ENCODE data around the gene NBEAL1.
"Not testable (repeated sequence)": the region's sequence is repeated elsewhere in the genome, so short reads cannot be mapped to it uniquely, and the experiment has no call there.

Gene NBEAL1

DNA sequence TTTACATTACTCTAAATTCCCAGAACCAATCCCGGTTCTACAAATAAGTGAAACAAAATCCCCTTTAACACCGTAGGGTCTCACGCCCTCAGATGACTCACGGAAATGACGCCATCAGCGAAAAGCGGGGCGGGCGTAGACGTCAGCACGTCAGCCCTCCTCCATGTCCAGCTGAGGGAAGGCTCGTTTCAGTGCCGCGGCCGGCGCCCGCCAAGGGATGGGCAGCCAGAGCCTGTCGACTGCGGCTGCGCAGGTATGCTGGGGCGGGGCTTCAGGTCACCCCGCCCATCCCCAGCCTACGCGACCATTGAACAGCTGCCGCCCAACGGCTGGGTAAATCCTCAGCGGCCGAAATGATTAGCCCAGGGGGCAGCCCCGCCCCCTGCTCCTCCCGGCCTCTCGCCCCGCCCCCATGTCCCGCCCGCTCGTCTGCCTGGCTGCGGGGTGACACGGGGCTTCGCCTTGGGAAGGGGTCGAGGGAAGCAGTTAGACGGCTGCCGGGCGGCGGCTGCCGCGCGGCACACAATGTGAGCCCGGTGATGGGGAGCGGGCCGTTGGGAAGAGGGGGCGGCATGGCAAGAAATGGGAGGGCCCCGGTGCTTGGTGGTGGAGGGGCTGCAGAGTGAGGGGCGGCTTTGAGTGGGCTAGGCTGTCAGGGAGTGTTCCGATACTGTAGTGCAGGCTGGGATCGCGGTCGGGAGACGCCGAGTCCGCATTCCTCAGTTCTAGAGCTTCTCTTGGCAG, at the start of gene NBEAL1:
Gene NBEAL1 (plus strand): TSS at position 420 of the 744 bp plus-strand sequence. CDS start 1,510 bp downstream, outside the sequence.
- H3K27ac ChIP-seq (ENCODE audit: low read depth, low read length), result peak within 1 kb of the TSS; percentile 95
- H3K4me1 ChIP-seq (ENCODE audit: control insufficient read depth in 5 of 5, insufficient read depth in 5 of 5, low read length in 5 of 5), result peaks cover 5 to 46% (median 34%) of the 10 kb centered on the region in 5 donors
- peak within 1 kb of the TSS; percentile 60 to 98 (median 95) for H3K9ac ChIP-seq (ENCODE audit: low read length in 5 of 5)
- peak within 1 kb of the TSS; percentile 96 to 99 (median 98) for H3K4me3 ChIP-seq (ENCODE audit: low read depth in 1 of 5, low read length in 5 of 5)
- H3K9me3 ChIP-seq (ENCODE audit: control insufficient read depth in 5 of 5, low read length in 5 of 5), result no peaks in the 10 kb centered on the region
- no peaks in the 10 kb centered on the region for H3K36me3 ChIP-seq (ENCODE audit: control insufficient read depth in 5 of 5, insufficient read depth in 5 of 5, low read length in 5 of 5)
- H3K27me3 ChIP-seq (ENCODE audit: control insufficient read depth in 5 of 5, insufficient read depth in 4 of 5, low read length in 5 of 5), result peaks cover 0 to 3% (median 0%) of the 10 kb centered on the region in 5 donors

DNA sequence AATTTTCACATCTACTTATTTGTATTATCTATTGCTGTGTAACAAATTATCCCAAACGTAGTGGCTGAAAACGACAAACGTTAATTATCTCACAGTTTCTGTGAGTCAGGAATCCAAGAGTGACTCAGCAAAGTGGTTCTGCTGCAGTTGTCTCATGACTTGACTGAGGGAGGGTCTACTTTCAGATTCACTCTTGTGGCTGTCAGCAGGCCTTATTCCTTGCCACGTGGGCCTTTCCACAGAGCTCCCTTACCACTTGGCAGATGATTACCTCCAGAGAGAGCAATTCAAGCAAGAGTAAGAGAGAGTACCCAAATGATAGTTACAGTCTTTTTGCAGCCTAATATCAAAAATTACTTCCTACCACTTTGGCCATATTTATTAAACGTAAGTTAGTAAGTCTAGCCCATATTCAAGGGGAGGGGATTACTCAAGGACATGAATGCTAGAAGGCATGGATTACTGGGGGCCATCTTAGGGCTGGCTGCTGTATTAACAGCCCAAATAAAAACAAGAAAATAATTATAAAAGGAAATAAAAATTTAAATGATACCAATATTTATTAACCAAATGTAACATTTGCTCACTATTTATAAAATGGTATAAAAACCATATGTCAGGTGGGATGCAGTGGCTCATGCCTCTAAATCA, 48.7 kb upstream of the NBEAL1 start:
- Histone ChIP-seq H3K27ac (ENCODE audit: low read depth, low read length) (no peak overlapping the region), H3K9me3 (ENCODE audit: control insufficient read depth in 5 of 5, low read length in 5 of 5) (no peaks in the 10 kb centered on the region)

DNA sequence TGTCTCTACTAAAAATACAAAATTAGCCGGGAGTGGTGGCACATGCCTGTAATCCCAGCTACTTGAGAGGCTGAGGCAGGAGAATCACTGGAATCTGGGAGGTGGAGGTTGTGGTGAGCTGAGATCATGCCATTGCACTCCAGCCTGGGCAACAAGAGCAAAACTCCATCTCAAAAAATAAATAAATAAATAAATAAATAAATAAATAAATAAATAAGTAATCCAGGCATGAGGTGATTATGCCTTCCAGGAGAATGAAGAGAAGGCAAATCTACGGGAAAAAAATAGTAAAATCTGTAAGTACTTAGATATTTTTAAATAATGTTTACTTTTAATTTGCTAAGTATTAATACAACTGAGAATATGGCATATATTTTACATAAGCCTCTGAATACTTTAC, 45.3 kb upstream of the NBEAL1 start:
- not testable (repeated sequence) for H3K9me3 ChIP-seq (ENCODE audit: control insufficient read depth in 5 of 5, low read length in 5 of 5); H3K27ac ChIP-seq (ENCODE audit: low read depth, low read length); H3K4me3 ChIP-seq (ENCODE audit: low read depth in 1 of 5, low read length in 5 of 5); H3K9ac ChIP-seq (ENCODE audit: low read length in 5 of 5); H3K4me1 ChIP-seq (ENCODE audit: control insufficient read depth in 5 of 5, insufficient read depth in 5 of 5, low read length in 5 of 5); H3K27me3 ChIP-seq (ENCODE audit: control insufficient read depth in 5 of 5, insufficient read depth in 4 of 5, low read length in 5 of 5)
- H3K36me3 ChIP-seq (ENCODE audit: control insufficient read depth in 5 of 5, insufficient read depth in 5 of 5, low read length in 5 of 5), result peaks cover 2 to 11% (median 5%) of the 10 kb centered on the region in 5 donors

More for the DNA sequence above, 48.7 kb upstream of the NBEAL1 start:
- H3K27me3 ChIP-seq (ENCODE audit: control insufficient read depth in 5 of 5, insufficient read depth in 4 of 5, low read length in 5 of 5), result no peaks in the 10 kb centered on the region
- no peak overlapping the region for H3K9ac ChIP-seq (ENCODE audit: low read length in 5 of 5)
- H3K4me1 ChIP-seq (ENCODE audit: control insufficient read depth in 5 of 5, insufficient read depth in 5 of 5, low read length in 5 of 5), result no peaks in the 10 kb centered on the region
- no peak overlapping the region for H3K4me3 ChIP-seq (ENCODE audit: low read depth in 1 of 5, low read length in 5 of 5)
- H3K36me3 ChIP-seq (ENCODE audit: control insufficient read depth in 5 of 5, insufficient read depth in 5 of 5, low read length in 5 of 5), result peaks cover 0 to 7% (median 2%) of the 10 kb centered on the region in 5 donors

DNA sequence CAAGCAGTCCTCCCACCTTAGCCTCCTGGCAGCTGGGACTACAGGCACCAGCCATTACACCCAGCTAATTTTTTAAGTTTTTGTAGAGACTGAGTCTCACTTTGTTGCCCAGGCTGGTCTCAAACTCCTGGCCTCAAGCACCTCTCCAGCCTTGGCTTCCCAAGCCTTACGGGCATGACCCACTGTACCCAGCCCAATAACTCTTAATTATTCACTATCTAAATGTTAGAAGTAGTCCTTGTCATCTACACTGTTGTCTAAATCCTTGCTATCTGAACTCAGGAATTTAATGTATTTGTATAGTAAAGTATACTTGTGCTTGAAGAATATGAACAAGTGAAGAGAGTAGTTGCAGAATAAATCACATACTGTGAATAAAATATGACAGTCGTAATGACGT, 37.9 kb upstream of the NBEAL1 start:
- Histone ChIP-seq H3K36me3 (ENCODE audit: control insufficient read depth in 5 of 5, insufficient read depth in 5 of 5, low read length in 5 of 5) (peaks cover 4 to 29% (median 11%) of the 10 kb centered on the region in 5 donors), H3K4me3 (ENCODE audit: low read depth in 1 of 5, low read length in 5 of 5) (no peak overlapping the region), H3K27ac (ENCODE audit: low read depth, low read length) (no peak overlapping the region), H3K27me3 (ENCODE audit: control insufficient read depth in 5 of 5, insufficient read depth in 4 of 5, low read length in 5 of 5) (no peaks in the 10 kb centered on the region), H3K9ac (ENCODE audit: low read length in 5 of 5) (no peak overlapping the region), H3K4me1 (ENCODE audit: control insufficient read depth in 5 of 5, insufficient read depth in 5 of 5, low read length in 5 of 5) (no peaks in the 10 kb centered on the region), H3K9me3 (ENCODE audit: control insufficient read depth in 5 of 5, low read length in 5 of 5) (no peaks in the 10 kb centered on the region)

DNA sequence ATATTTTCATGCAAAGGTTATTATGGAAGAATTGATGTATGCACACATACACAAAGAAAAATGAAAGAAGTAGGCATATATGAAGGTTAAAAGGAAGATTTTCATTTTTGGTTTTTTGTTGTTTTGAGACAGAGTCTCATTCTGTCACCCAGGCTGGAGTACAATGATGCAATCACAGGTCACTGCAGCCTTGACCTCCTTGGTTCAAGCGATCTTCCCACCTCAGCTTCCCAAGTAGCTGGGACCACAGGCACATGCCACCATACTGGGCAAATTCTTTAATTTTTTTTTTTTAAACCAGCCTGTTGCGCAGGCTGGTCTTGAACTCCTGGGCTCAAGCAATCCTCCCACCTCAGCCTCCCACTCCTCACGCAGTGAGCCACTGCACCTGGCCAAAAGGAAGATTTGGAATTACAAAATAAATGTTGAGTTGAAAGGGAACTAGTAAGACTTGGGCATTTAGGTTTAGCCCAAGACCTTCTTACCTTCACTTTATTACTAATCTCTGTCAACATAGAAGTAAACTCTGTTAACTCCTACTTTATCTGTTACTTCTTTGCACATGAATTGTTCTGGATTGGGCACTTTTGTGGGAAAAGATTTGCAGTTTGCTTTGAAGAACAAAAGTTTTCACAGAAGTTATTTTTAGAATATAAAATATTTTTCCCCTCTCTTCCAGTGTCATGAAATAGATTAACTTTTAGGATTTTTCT, 31.7 kb upstream of the NBEAL1 start:
- Histone ChIP-seq H3K4me1 (ENCODE audit: control insufficient read depth in 5 of 5, insufficient read depth in 5 of 5, low read length in 5 of 5) (no peaks in the 10 kb centered on the region), H3K36me3 (ENCODE audit: control insufficient read depth in 5 of 5, insufficient read depth in 5 of 5, low read length in 5 of 5) (peaks cover 7 to 28% (median 13%) of the 10 kb centered on the region in 5 donors), H3K9me3 (ENCODE audit: control insufficient read depth in 5 of 5, low read length in 5 of 5) (no peaks in the 10 kb centered on the region), H3K27ac (ENCODE audit: low read depth, low read length) (no peak overlapping the region), H3K4me3 (ENCODE audit: low read depth in 1 of 5, low read length in 5 of 5) (no peak overlapping the region), H3K27me3 (ENCODE audit: control insufficient read depth in 5 of 5, insufficient read depth in 4 of 5, low read length in 5 of 5) (no peaks in the 10 kb centered on the region), H3K9ac (ENCODE audit: low read length in 5 of 5) (no peak overlapping the region)

DNA sequence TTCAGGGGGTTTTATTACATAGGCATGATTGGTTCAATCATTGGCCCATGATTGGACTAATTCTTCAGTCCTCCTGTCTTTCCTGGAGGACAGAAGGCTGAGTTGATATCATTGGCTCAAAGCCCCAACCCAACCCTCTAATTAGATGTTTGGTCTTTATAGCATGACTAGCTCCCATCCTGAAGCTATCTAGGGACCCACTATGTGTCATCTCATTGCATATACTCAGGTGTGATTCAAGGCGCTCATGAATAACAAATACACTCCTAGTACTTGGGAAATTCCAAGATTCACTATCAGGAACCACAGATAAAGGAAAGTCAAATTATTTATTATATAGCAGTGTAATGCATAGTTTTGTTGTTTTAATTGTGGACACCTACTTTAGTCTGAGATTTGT, 24.9 kb upstream of the NBEAL1 start:
- Histone ChIP-seq H3K27ac (ENCODE audit: low read depth, low read length) (no peak overlapping the region), H3K9ac (ENCODE audit: low read length in 5 of 5) (no peak overlapping the region), H3K4me3 (ENCODE audit: low read depth in 1 of 5, low read length in 5 of 5) (no peak overlapping the region), H3K36me3 (ENCODE audit: control insufficient read depth in 5 of 5, insufficient read depth in 5 of 5, low read length in 5 of 5) (no peaks in the 10 kb centered on the region), H3K27me3 (ENCODE audit: control insufficient read depth in 5 of 5, insufficient read depth in 4 of 5, low read length in 5 of 5) (no peaks in the 10 kb centered on the region), H3K4me1 (ENCODE audit: control insufficient read depth in 5 of 5, insufficient read depth in 5 of 5, low read length in 5 of 5) (no peaks in the 10 kb centered on the region), H3K9me3 (ENCODE audit: control insufficient read depth in 5 of 5, low read length in 5 of 5) (no peaks in the 10 kb centered on the region)

DNA sequence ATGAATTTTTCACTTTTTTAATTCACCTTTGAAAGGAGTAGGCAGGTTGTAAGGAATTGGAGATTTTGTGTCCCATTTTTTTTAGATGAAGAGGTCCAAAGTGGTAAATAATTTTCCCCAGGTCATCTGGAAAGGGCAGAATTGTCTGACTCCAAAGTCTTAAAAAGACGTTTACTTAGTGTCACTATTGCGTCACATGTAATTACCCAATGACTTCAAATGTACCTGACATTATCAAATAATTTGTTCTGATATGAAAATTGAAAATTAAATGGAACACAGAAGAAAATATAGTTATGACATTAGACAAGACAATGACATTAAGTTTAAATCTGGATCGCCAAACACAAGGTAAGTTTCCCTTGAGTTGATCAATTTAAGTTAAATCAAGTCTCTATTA, 24.2 kb upstream of the NBEAL1 start:
- Histone ChIP-seq H3K36me3 (ENCODE audit: control insufficient read depth in 5 of 5, insufficient read depth in 5 of 5, low read length in 5 of 5) (no peaks in the 10 kb centered on the region), H3K4me3 (ENCODE audit: low read depth in 1 of 5, low read length in 5 of 5) (no peak overlapping the region), H3K4me1 (ENCODE audit: control insufficient read depth in 5 of 5, insufficient read depth in 5 of 5, low read length in 5 of 5) (no peaks in the 10 kb centered on the region), H3K9ac (ENCODE audit: low read length in 5 of 5) (no peak overlapping the region), H3K27ac (ENCODE audit: low read depth, low read length) (no peak overlapping the region), H3K27me3 (ENCODE audit: control insufficient read depth in 5 of 5, insufficient read depth in 4 of 5, low read length in 5 of 5) (no peaks in the 10 kb centered on the region), H3K9me3 (ENCODE audit: control insufficient read depth in 5 of 5, low read length in 5 of 5) (no peaks in the 10 kb centered on the region)

DNA sequence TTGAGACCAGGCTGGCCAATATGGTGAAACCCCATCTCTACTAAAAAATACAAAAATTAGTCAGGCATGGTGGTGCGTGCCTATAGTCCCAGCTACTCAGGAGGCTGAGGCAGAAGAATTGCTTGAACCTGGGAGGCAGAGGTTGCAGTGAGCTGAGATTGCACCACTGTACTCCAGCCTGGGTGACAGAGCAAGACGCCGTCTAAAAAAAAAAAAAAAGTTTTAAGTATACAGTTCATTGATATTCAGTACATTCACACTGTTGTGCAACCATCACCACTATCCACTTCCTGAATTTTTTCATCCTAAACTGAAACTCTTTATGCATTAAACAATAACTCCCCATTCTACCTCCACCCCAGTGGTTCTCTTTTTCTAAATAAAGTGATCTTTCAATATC, 17.6 kb upstream of the NBEAL1 start:
- H3K27ac ChIP-seq (ENCODE audit: low read depth, low read length); H3K9me3 ChIP-seq (ENCODE audit: control insufficient read depth in 5 of 5, low read length in 5 of 5); H3K9ac ChIP-seq (ENCODE audit: low read length in 5 of 5); H3K4me1 ChIP-seq (ENCODE audit: control insufficient read depth in 5 of 5, insufficient read depth in 5 of 5, low read length in 5 of 5); H3K27me3 ChIP-seq (ENCODE audit: control insufficient read depth in 5 of 5, insufficient read depth in 4 of 5, low read length in 5 of 5); H3K36me3 ChIP-seq (ENCODE audit: control insufficient read depth in 5 of 5, insufficient read depth in 5 of 5, low read length in 5 of 5); H3K4me3 ChIP-seq (ENCODE audit: low read depth in 1 of 5, low read length in 5 of 5): not testable (repeated sequence)

DNA sequence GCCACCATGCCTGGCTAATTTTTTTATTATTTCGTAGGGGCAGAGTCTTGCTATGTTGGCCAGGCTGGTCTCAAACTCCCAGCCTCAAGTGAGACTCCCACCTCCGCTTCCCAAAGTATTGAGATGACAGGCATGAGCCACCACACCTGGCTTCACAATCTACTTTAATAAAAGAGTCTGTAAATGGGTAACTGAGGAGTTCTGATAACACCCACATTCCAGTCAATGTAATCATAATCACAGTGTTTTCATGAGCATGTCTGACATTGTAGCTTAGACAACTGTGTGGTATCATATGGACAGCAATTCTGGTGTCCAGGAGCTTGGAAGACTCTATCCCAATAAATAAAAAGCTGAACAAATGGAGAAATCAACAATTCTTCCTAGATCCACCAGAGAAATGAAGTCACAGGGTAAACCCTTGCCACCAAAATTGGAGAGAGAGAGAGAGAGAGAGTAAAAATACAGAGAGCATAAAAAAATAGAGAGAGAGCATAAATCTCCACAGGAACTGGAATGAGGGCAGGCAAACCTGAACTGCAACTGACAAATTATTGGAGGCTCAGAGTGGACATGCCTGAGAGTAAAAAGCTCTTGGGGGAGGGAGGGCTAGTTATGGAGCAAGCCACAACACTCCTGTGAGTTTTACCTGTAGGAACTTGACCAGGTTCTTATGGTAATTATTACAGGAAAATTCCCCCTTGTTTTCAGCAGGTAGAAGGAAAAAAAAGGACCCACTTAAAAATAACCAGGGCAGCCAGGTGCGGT, 12.4 kb upstream of the NBEAL1 start:
- Histone ChIP-seq H3K9ac (ENCODE audit: low read length in 5 of 5) (no peak overlapping the region), H3K27me3 (ENCODE audit: control insufficient read depth in 5 of 5, insufficient read depth in 4 of 5, low read length in 5 of 5) (no peaks in the 10 kb centered on the region), H3K4me1 (ENCODE audit: control insufficient read depth in 5 of 5, insufficient read depth in 5 of 5, low read length in 5 of 5) (no peaks in the 10 kb centered on the region), H3K9me3 (ENCODE audit: control insufficient read depth in 5 of 5, low read length in 5 of 5) (no peaks in the 10 kb centered on the region), H3K4me3 (ENCODE audit: low read depth in 1 of 5, low read length in 5 of 5) (no peak overlapping the region), H3K36me3 (ENCODE audit: control insufficient read depth in 5 of 5, insufficient read depth in 5 of 5, low read length in 5 of 5) (peaks cover 0 to 3% (median 0%) of the 10 kb centered on the region in 5 donors), H3K27ac (ENCODE audit: low read depth, low read length) (no peak overlapping the region)

Data from subcutaneous abdominal adipose tissue (tissue), 5 donors.